ENCODE measurements around the gene ZNF385B.
A peak's percentile ranks its signal among the peaks of the same experiment; 100 is the strongest.
"Not testable (repeated sequence)": the region's sequence is repeated elsewhere in the genome, so short reads cannot be mapped to it uniquely, and the experiment has no call there.

The ZNF385B gene

GRCh38 chr2:179800776-179801175 lies 60.6 kb downstream of the ZNF385B start:
- no peak for DNase-seq (ENCODE audit: low spot score)

- DNase-seq (ENCODE audit: low spot score) = peak; percentile 7
Observed at GRCh38 chr2:179796213-179797007, 65.0 kb downstream of the ZNF385B start.

- DNase-seq (ENCODE audit: low spot score) = no peak
Observed at GRCh38 chr2:179793902-179794301, 67.5 kb downstream of the ZNF385B start.

GRCh38 chr2:179793238-179793637 lies 68.2 kb downstream of the ZNF385B start:
- no peak for DNase-seq (ENCODE audit: low spot score)

- no peak for DNase-seq (ENCODE audit: low spot score)
Observed at GRCh38 chr2:179790235-179791217, 70.9 kb downstream of the ZNF385B start.

- DNase-seq (ENCODE audit: low spot score) = peak; percentile 6
Observed at GRCh38 chr2:179788104-179788503, 73.3 kb downstream of the ZNF385B start.

GRCh38 chr2:179787601-179788000 lies 73.8 kb downstream of the ZNF385B start:
- DNase-seq (ENCODE audit: low spot score) = peak; percentile 21

GRCh38 chr2:179785902-179786301 lies 75.5 kb downstream of the ZNF385B start:
- no peak for DNase-seq (ENCODE audit: low spot score)

- not testable (repeated sequence) for DNase-seq (ENCODE audit: low spot score)
Observed at GRCh38 chr2:179782346-179782745, 79.1 kb downstream of the ZNF385B start.

- no peak for DNase-seq (ENCODE audit: low spot score)
Observed at GRCh38 chr2:179773986-179774385, 87.4 kb downstream of the ZNF385B start.

GRCh38 chr2:179772346-179772745 lies 89.1 kb downstream of the ZNF385B start:
- no peak for DNase-seq (ENCODE audit: low spot score)

GRCh38 chr2:179771791-179772190 lies 89.6 kb downstream of the ZNF385B start:
- no peak for DNase-seq (ENCODE audit: low spot score)

- DNase-seq (ENCODE audit: low spot score) = no peak
Observed at GRCh38 chr2:179770029-179770428, 91.4 kb downstream of the ZNF385B start.

GRCh38 chr2:179769323-179769722 lies 92.1 kb downstream of the ZNF385B start:
- DNase-seq (ENCODE audit: low spot score) = no peak

- no peak for DNase-seq (ENCODE audit: low spot score)
Observed at GRCh38 chr2:179768765-179769164, 92.6 kb downstream of the ZNF385B start.

- no peak for DNase-seq (ENCODE audit: low spot score)
Observed at GRCh38 chr2:179765666-179766065, 95.7 kb downstream of the ZNF385B start.

GRCh38 chr2:179764710-179765109 lies 96.7 kb downstream of the ZNF385B start:
- DNase-seq (ENCODE audit: low spot score) = no peak

- no peak for DNase-seq (ENCODE audit: low spot score)
Observed at GRCh38 chr2:179758636-179759035, 102.8 kb downstream of the ZNF385B start.

- DNase-seq (ENCODE audit: low spot score) = no peak
Observed at GRCh38 chr2:179751163-179751809, 110.1 kb downstream of the ZNF385B start.

GRCh38 chr2:179749210-179749609 lies 112.2 kb downstream of the ZNF385B start:
- DNase-seq (ENCODE audit: low spot score) = no peak

- no peak for DNase-seq (ENCODE audit: low spot score)
Observed at GRCh38 chr2:179746981-179747380, 114.4 kb downstream of the ZNF385B start.

- no peak for DNase-seq (ENCODE audit: low spot score)
Observed at GRCh38 chr2:179745635-179746256, 115.7 kb downstream of the ZNF385B start.
